ENCODE measurements around the gene ATP1B3.

Gene ATP1B3

DNA sequence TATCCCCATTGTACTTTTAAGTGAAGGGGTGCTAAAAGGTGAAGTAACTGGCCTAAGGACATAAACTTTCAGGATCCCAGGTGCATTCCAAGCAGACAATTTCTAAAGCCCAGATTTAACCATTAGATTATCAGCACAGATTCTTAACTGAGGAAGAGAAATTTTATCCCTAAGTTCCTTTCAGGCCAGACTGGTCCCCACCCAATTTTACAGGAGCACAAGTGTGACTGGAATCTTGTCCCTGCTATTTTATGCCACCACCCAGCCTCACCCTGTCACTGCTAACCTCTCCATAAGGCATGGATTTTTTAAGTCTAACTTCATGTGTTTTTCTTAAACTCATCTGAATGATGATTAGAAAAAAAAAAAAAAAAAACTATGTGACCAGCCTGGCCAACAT, 37.1 kb upstream of the ATP1B3 start (continued):
- TF ChIP-seq, protein P1, sequence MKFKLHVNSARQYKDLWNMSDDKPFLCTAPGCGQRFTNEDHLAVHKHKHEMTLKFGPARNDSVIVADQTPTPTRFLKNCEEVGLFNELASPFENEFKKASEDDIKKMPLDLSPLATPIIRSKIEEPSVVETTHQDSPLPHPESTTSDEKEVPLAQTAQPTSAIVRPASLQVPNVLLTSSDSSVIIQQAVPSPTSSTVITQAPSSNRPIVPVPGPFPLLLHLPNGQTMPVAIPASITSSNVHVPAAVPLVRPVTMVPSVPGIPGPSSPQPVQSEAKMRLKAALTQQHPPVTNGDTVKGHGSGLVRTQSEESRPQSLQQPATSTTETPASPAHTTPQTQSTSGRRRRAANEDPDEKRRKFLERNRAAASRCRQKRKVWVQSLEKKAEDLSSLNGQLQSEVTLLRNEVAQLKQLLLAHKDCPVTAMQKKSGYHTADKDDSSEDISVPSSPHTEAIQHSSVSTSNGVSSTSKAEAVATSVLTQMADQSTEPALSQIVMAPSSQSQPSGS (tag by site-specific recombination; IDR thresholded peaks at IDR 0.05; ENCODE audit: low read depth): no peak
- no peak for TF ChIP-seq ZNF677 (tag by site-specific recombination; IDR thresholded peaks at IDR 0.05)

DNA sequence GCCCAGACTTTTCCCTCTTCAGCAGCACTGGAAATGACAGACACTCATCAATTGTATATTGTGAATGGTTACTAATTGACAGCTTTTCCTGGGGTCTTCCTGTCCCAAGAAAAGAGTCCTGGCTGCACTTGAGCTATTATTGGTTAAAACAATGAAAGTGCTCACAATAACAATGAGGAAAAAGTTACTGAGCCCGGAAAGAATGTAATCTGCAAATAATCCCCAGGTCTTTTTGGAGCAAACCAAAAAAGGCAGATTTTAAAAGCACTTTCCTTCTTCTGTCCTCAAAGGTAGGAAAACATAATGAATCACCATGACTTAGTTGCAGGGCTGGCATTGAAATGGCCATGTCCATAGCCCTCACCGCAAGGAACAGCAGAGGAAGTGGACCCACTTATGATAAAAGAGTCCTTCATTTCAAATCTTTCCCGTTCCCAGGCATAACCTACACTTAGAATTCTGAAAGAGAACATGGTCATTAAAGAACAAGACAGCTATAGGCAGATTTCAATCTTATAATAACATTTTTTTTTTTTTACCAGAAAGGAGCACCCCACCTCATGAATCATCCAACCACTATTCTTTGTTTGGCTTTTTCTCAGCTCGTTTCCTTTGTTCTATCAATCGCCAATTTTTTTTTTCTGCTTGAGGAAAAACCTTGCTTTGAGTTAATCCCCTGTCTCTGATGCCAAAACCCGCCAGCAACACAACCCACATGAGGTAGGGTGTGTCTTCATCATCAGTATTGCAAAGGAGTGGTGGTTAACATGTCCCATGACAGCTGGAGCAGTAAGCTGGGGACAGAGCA, 35.5 kb upstream of the ATP1B3 start:
- ChIA-PET POLR2A (no interaction called here), CTCF (interaction anchor here (0.6 kb wide), 3 partner anchors 72 to 529 kb away, joined by 3 to 4 read pairs (median 3); no protein-coding TSS in a partner anchor)
- Histone ChIP-seq H3K27ac (ENCODE audit: extremely low read depth, low read depth, low read length) (no peak overlapping the region), H3K9me3 (ENCODE audit: control insufficient read depth, insufficient read depth, low read depth, low read length) (no peaks in the 10 kb centered on the region), H3K4me3 (ENCODE audit: low read depth, low read length) (no peak overlapping the region), H3K36me3 (ENCODE audit: control insufficient read depth in 2 of 2, insufficient read depth in 1 of 2, low read length in 2 of 2) (no peaks in the 10 kb centered on the region), H3K4me1 (ENCODE audit: control insufficient read depth, insufficient read depth, low read length) (no peaks in the 10 kb centered on the region)
- TF ChIP-seq ZNF449 (tag by site-specific recombination; IDR thresholded peaks at IDR 0.05): no peak
- TF ChIP-seq, protein P2, sequence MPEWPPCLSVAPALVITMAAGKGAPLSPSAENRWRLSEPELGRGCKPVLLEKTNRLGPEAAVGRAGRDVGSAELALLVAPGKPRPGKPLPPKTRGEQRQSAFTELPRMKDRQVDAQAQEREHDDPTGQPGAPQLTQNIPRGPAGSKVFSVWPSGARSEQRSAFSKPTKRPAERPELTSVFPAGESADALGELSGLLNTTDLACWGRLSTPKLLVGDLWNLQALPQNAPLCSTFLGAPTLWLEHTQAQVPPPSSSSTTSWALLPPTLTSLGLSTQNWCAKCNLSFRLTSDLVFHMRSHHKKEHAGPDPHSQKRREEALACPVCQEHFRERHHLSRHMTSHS (tag by site-specific recombination; IDR thresholded peaks at IDR 0.05): no peak
- TF ChIP-seq ZBTB8A (tag by site-specific recombination; IDR thresholded peaks at IDR 0.05): no peak
- TF ChIP-seq, protein P3, sequence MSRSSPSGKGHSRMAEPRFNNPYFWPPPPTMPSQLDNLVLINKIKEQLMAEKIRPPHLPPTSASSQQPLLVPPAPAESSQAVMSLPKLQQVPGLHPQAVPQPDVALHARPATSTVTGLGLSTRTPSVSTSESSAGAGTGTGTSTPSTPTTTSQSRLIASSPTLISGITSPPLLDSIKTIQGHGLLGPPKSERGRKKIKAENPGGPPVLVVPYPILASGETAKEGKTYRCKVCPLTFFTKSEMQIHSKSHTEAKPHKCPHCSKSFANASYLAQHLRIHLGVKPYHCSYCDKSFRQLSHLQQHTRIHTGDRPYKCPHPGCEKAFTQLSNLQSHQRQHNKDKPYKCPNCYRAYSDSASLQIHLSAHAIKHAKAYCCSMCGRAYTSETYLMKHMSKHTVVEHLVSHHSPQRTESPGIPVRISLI (tag by site-specific recombination; IDR thresholded peaks at IDR 0.05): no peak
- no peak for TF ChIP-seq ZNF394 (tag by site-specific recombination; IDR thresholded peaks at IDR 0.05; ENCODE audit: borderline replicate concordance)
- TF ChIP-seq KLF16 (tag by site-specific recombination; IDR thresholded peaks at IDR 0.05): no peak
- TF ChIP-seq PATZ1 (tag by site-specific recombination; IDR thresholded peaks at IDR 0.05): no peak
- TF ChIP-seq SETDB1 (IDR thresholded peaks at IDR 0.05; ENCODE audit: insufficient read length, low read length): no peak
- TF ChIP-seq ZNF600 (tag by site-specific recombination; IDR thresholded peaks at IDR 0.05): no peak

DNA sequence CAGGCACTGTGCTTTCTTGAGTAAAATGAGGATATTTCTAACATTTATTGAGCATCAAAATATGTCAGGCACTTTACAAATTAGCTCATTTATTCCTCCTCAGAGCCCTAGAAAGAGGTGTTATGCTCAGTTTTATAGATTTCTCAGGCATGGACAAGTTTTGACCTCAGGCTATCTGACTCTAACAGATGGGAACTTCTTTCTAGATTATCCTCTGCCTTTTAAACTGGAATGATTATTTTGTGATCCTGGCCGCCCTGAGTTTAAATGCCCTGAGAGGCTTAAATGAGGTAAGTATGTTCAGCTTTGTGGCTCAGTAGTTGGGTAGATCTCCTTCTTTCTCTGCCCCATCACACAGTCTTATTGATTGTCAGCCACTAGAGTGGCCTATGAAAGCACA, 32.3 kb upstream of the ATP1B3 start:
- no peak overlapping the region for H3K27ac ChIP-seq (ENCODE audit: extremely low read depth, low read depth, low read length)
- CTCF ChIA-PET: interaction anchor here (1.0 kb wide), 1 partner anchor 31 kb away, joined by 3 read pairs; no protein-coding TSS in a partner anchor
- TF ChIP-seq KLF1 (tag by site-specific recombination; IDR thresholded peaks at IDR 0.05): no peak
- no peak for TF ChIP-seq HOXA7 (CRISPR knock-in tag; IDR thresholded peaks at IDR 0.05; ENCODE audit: borderline replicate concordance)
- TF ChIP-seq TRIM28 (IDR thresholded peaks at IDR 0.05; ENCODE audit: borderline replicate concordance, low read length): no peak
- TF ChIP-seq TCF7L2 (IDR thresholded peaks at IDR 0.05; ENCODE audit: borderline replicate concordance, low read depth, low read length): no peak
- TF ChIP-seq ZNF558 (tag by site-specific recombination; IDR thresholded peaks at IDR 0.05): no peak
- TF ChIP-seq ZNF148 (tag by site-specific recombination; IDR thresholded peaks at IDR 0.05; ENCODE audit: borderline replicate concordance): no peak
- TF ChIP-seq ZNF16 (tag by site-specific recombination; IDR thresholded peaks at IDR 0.05; ENCODE audit: low read depth): no peak
- TF ChIP-seq ZNF677 (tag by site-specific recombination; IDR thresholded peaks at IDR 0.05): no peak
- TF ChIP-seq, protein P4, sequence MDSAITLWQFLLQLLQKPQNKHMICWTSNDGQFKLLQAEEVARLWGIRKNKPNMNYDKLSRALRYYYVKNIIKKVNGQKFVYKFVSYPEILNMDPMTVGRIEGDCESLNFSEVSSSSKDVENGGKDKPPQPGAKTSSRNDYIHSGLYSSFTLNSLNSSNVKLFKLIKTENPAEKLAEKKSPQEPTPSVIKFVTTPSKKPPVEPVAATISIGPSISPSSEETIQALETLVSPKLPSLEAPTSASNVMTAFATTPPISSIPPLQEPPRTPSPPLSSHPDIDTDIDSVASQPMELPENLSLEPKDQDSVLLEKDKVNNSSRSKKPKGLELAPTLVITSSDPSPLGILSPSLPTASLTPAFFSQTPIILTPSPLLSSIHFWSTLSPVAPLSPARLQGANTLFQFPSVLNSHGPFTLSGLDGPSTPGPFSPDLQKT (IDR thresholded peaks at IDR 0.05; ENCODE audit: borderline replicate concordance, low read depth, low read length): no peak
- TF ChIP-seq ZNF10 (tag by site-specific recombination; IDR thresholded peaks at IDR 0.05): no peak
- no peak for TF ChIP-seq ZNF341 (tag by site-specific recombination; IDR thresholded peaks at IDR 0.05; ENCODE audit: low read depth)

More for the DNA sequence above, 32.3 kb upstream of the ATP1B3 start:
- Histone ChIP-seq H3K4me3 (ENCODE audit: low read depth, low read length) (no peak overlapping the region), H3K36me3 (ENCODE audit: control insufficient read depth in 2 of 2, insufficient read depth in 1 of 2, low read length in 2 of 2) (no peaks in the 10 kb centered on the region), H3K4me1 (ENCODE audit: control insufficient read depth, insufficient read depth, low read length) (no peaks in the 10 kb centered on the region), H3K9me3 (ENCODE audit: control insufficient read depth, insufficient read depth, low read depth, low read length) (no peaks in the 10 kb centered on the region)
- POLR2A ChIA-PET: interaction anchor here (0.9 kb wide), 1 partner anchor 17 kb away, joined by 8 read pairs; no protein-coding TSS in a partner anchor
